ENCODE results near the gene SRPK2.

SRPK2 gene

DNA sequence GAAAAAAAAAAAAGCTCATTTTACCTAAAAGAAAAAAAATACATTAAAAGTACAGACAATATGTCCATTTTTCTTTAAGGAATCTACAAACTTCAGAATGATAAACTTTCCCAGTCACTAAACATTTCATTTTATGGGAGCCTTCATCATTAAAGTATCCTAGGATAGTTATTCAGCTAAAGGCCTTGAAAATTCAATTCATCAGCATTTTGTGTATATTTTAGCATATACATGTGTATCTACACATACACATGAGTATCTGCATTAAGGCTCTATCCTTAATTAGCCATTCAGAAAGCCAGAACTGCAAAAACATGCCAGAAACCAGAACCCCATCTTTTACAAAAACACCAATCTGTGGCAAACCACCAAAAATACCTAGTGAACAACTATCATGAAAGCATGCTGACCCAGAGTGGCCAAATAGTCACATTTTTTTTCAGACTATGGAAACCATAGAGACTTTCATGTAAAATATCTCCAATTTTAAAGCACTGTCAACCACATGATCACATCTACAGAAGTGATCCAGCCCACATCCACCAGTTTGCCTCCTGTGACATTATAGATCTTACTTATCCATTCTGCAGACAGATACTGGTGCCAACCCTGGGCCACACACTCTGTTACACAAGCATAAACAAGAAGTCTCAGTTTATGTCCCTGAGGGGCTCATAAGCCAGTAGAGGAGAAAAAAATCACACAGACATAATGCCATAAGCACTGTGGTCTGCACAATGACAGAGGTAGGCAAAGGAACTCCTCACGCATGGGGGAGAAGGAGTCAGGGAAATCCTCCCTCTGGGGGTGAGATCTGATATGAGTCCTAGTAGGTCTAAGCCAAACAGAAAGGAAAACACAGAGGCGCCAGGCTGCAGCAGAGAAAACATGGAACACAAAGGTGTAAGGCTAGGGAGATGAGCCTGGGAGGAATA lies 79.2 kb downstream of the SRPK2 start (continued):
- TF ChIP-seq ZNF600 (tag by site-specific recombination; IDR thresholded peaks at IDR 0.05) (peak; percentile 80), ZNF157 (tag by site-specific recombination; IDR thresholded peaks at IDR 0.05) (no peak), ZNF23 (tag by site-specific recombination; IDR thresholded peaks at IDR 0.05; ENCODE audit: borderline replicate concordance) (no peak), ZNF677 (tag by site-specific recombination; IDR thresholded peaks at IDR 0.05) (no peak), ZNF391 (tag by site-specific recombination; IDR thresholded peaks at IDR 0.05; ENCODE audit: borderline replicate concordance, low read depth) (no peak), ZNF133 (tag by site-specific recombination; IDR thresholded peaks at IDR 0.05) (no peak), GLI4 (tag by site-specific recombination; IDR thresholded peaks at IDR 0.05) (no peak), ZNF670 (tag by site-specific recombination; IDR thresholded peaks at IDR 0.05; ENCODE audit: low read depth) (no peak), ZNF843 (tag by site-specific recombination; IDR thresholded peaks at IDR 0.05) (0 out of 2 replicates have a peak, but pooled peaks have one; percentile 20), ZNF19 (tag by site-specific recombination; IDR thresholded peaks at IDR 0.05; ENCODE audit: low read depth) (no peak), ZNF473 (tag by site-specific recombination; IDR thresholded peaks at IDR 0.05) (no peak), ZNF248 (tag by site-specific recombination; IDR thresholded peaks at IDR 0.05) (no peak), KLF8 (tag by site-specific recombination; IDR thresholded peaks at IDR 0.05) (no peak), ZNF239 (tag by site-specific recombination; IDR thresholded peaks at IDR 0.05) (no peak), ZNF202 (tag by site-specific recombination; IDR thresholded peaks at IDR 0.05; ENCODE audit: borderline replicate concordance) (no peak), ZNF140 (tag by site-specific recombination; IDR thresholded peaks at IDR 0.05) (no peak), ZNF335 (tag by site-specific recombination; conservative IDR thresholded peaks at IDR 0.05) (no peak), SP2 (tag by site-specific recombination; IDR thresholded peaks at IDR 0.05) (no peak), ZNF366 (tag by site-specific recombination; conservative IDR thresholded peaks at IDR 0.05) (0 out of 2 replicates have a peak, but pooled peaks have one; percentile 10), ZNF302 (tag by site-specific recombination; IDR thresholded peaks at IDR 0.05; ENCODE audit: low read depth) (no peak), ZNF521 (tag by site-specific recombination; IDR thresholded peaks at IDR 0.05) (no peak), KLF17 (tag by site-specific recombination; IDR thresholded peaks at IDR 0.05) (no peak), YY1 (tag by site-specific recombination; IDR thresholded peaks at IDR 0.05) (no peak), TRIM28 (IDR thresholded peaks at IDR 0.05; ENCODE audit: borderline replicate concordance, low read length) (peak; percentile 68; the same call in 1 of the 2 replicates)
- TF ChIP-seq, protein P1, sequence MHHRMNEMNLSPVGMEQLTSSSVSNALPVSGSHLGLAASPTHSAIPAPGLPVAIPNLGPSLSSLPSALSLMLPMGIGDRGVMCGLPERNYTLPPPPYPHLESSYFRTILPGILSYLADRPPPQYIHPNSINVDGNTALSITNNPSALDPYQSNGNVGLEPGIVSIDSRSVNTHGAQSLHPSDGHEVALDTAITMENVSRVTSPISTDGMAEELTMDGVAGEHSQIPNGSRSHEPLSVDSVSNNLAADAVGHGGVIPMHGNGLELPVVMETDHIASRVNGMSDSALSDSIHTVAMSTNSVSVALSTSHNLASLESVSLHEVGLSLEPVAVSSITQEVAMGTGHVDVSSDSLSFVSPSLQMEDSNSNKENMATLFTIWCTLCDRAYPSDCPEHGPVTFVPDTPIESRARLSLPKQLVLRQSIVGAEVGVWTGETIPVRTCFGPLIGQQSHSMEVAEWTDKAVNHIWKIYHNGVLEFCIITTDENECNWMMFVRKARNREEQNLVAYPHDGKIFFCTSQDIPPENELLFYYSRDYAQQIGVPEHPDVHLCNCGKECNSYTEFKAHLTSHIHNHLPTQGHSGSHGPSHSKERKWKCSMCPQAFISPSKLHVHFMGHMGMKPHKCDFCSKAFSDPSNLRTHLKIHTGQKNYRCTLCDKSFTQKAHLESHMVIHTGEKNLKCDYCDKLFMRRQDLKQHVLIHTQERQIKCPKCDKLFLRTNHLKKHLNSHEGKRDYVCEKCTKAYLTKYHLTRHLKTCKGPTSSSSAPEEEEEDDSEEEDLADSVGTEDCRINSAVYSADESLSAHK (tag by site-specific recombination; IDR thresholded peaks at IDR 0.05): no peak
- TF ChIP-seq, protein P2, sequence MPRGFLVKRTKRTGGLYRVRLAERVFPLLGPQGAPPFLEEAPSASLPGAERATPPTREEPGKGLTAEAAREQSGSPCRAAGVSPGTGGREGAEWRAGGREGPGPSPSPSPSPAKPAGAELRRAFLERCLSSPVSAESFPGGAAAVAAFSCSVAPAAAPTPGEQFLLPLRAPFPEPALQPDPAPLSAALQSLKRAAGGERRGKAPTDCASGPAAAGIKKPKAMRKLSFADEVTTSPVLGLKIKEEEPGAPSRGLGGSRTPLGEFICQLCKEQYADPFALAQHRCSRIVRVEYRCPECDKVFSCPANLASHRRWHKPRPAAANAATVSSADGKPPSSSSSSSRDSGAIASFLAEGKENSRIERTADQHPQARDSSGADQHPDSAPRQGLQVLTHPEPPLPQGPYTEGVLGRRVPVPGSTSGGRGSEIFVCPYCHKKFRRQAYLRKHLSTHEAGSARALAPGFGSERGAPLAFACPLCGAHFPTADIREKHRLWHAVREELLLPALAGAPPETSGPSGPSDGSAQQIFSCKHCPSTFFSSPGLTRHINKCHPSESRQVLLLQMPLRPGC (tag by site-specific recombination; IDR thresholded peaks at IDR 0.05): no peak

All from HEK293 (cell line).